ENCODE results near the gene CDC34. TPM values are rescaled to one million over a fixed set of nuclear protein-coding genes. Genes with fewer than 3 reads are reported as not detected.

Gene CDC34
- total RNA-seq, 1 donor from 2014 or later = 111 TPM

GRCh38 chr19:522726-523125, 8.8 kb upstream of the CDC34 start:
- peaks cover 5% of the 10 kb centered on the region for H3K4me1 Mint-ChIP-seq
- no peak for TF ChIP-seq CTCF (conservative IDR thresholded peaks at IDR 0.05)
- H3K9me3 Mint-ChIP-seq = no peaks in the 10 kb centered on the region
- no peak for DNase-seq (ENCODE audit: low read depth, low spot score)
- H3K27me3 Mint-ChIP-seq (ENCODE audit: low read depth) = peaks cover 9% of the 10 kb centered on the region
- no peaks in the 10 kb centered on the region for H3K36me3 Mint-ChIP-seq (ENCODE audit: low read depth)
- H3K4me3 Mint-ChIP-seq = peak overlapping the region; percentile 27
- H3K27ac Mint-ChIP-seq (ENCODE audit: unreplicated experiment) = no peak overlapping the region

DNA sequence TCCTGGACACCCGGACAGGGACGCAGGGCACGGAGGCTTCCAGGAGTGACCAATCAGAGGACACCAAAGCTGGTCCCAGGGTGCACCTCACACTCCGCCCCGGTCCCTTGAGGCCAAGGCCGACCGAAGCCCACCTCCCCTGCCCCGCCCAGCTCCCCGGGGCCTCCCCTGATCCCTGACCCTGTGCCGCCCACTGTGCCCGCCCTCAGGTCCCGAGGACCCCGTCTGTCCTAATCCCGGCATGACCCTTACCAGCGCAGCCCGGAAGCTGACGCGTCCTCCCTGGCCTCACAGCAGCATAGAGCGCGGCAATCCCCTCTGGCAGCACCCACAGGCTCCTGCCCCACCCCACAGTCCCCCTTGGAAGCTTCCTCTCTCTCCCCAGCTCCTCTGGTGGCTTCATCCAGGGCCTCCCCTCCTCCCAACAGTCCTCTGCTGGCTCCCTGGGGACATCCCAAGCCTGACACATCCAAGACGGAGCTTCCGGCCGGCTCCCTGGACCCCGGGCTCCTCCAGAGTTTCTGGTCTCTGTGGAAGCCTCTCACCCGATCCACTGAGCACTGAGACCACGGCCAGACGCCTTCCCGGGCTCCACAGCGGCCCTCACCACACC, 7.4 kb upstream of the CDC34 start:
- no peak overlapping the region for H3K27ac Mint-ChIP-seq (ENCODE audit: unreplicated experiment)
- no peak overlapping the region for H3K4me3 Mint-ChIP-seq
- no peaks in the 10 kb centered on the region for H3K36me3 Mint-ChIP-seq (ENCODE audit: low read depth)
- peaks cover 9% of the 10 kb centered on the region for H3K4me1 Mint-ChIP-seq
- H3K9me3 Mint-ChIP-seq = no peaks in the 10 kb centered on the region
- TF ChIP-seq CTCF (conservative IDR thresholded peaks at IDR 0.05) = no peak
- no peak for DNase-seq (ENCODE audit: low read depth, low spot score)
- peaks cover 9% of the 10 kb centered on the region for H3K27me3 Mint-ChIP-seq (ENCODE audit: low read depth)

DNA sequence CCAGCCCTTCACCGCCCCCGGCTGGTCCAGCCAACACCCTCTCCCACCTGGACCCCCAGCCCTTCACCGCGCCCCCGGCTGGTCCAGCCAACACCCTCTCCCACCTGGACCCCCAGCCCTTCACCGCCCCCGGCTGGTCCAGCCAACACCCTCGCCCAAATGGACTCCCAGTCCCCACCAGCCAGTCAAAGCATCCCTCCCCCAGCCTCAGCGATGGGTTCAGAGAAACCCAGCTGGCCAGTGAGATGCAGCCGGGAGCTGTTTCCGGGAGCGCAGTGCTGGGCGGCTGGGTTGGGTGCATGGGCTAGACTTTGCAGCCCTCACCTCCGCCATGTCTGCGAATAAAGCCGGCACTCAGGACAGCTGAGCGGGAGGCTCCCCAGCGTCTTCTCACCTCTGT, 6.5 kb upstream of the CDC34 start:
- peaks cover 9% of the 10 kb centered on the region for H3K27me3 Mint-ChIP-seq (ENCODE audit: low read depth)
- H3K36me3 Mint-ChIP-seq (ENCODE audit: low read depth) = no peaks in the 10 kb centered on the region
- DNase-seq (ENCODE audit: low read depth, low spot score) = no peak
- no peak overlapping the region for H3K27ac Mint-ChIP-seq (ENCODE audit: unreplicated experiment)
- TF ChIP-seq CTCF (conservative IDR thresholded peaks at IDR 0.05) = no peak
- H3K4me1 Mint-ChIP-seq = peaks cover 9% of the 10 kb centered on the region
- H3K4me3 Mint-ChIP-seq = peak overlapping the region; percentile 69
- H3K9me3 Mint-ChIP-seq = no peaks in the 10 kb centered on the region

GRCh38 chr19:525857-526419, 5.6 kb upstream of the CDC34 start:
- Mint-ChIP-seq H3K4me1 (peaks cover 9% of the 10 kb centered on the region), H3K4me3 (peak overlapping the region; percentile 19), H3K36me3 (ENCODE audit: low read depth) (no peaks in the 10 kb centered on the region), H3K27me3 (ENCODE audit: low read depth) (peaks cover 9% of the 10 kb centered on the region), H3K27ac (ENCODE audit: unreplicated experiment) (no peak overlapping the region), H3K9me3 (no peaks in the 10 kb centered on the region)
- no peak for DNase-seq (ENCODE audit: low read depth, low spot score)
- no peak for TF ChIP-seq CTCF (conservative IDR thresholded peaks at IDR 0.05)

GRCh38 chr19:530134-531008, 1.2 kb upstream of the CDC34 start:
- no peak for DNase-seq (ENCODE audit: low read depth, low spot score)
- Mint-ChIP-seq H3K27me3 (ENCODE audit: low read depth) (peaks cover 8% of the 10 kb centered on the region), H3K27ac (ENCODE audit: unreplicated experiment) (peak overlapping the region; percentile 43)

More at GRCh38 chr19:530134-531008, 1.2 kb upstream of the CDC34 start:
- no peak for TF ChIP-seq CTCF (conservative IDR thresholded peaks at IDR 0.05)
- Mint-ChIP-seq H3K36me3 (ENCODE audit: low read depth) (no peaks in the 10 kb centered on the region), H3K9me3 (no peaks in the 10 kb centered on the region), H3K4me3 (peak overlapping the region; percentile 91), H3K4me1 (peaks cover 13% of the 10 kb centered on the region)

All from neural crest cell (in vitro differentiated cells).